ENCODE data around the gene PADI1.

The PADI1 gene

GRCh38 chr1:17277511-17278159 lies 72.7 kb downstream of the PADI1 start:
- DNase-seq (ENCODE audit: low spot score) = no peak
- TF ChIP-seq CTCF (IDR thresholded peaks at IDR 0.05; ENCODE audit: borderline replicate concordance, control extremely low read depth, extremely low read depth, insufficient read depth, missing control alignments) = no peak
- in situ Hi-C loops (cut with MboI; ENCODE audit: low sequenced_read_pairs, unreplicated experiment) = no loop called here

GRCh38 chr1:17278996-17279830 lies 74.3 kb downstream of the PADI1 start:
- in situ Hi-C loops (cut with MboI; ENCODE audit: low sequenced_read_pairs, unreplicated experiment) = no loop called here
- DNase-seq (ENCODE audit: low spot score) = no peak
- TF ChIP-seq CTCF (IDR thresholded peaks at IDR 0.05; ENCODE audit: borderline replicate concordance, control extremely low read depth, extremely low read depth, insufficient read depth, missing control alignments) = no peak

GRCh38 chr1:17280436-17280835 lies 75.5 kb downstream of the PADI1 start:
- in situ Hi-C loops (cut with MboI; ENCODE audit: low sequenced_read_pairs, unreplicated experiment) = no loop called here

GRCh38 chr1:17280894-17281293 lies 76.0 kb downstream of the PADI1 start:
- no peak for DNase-seq (ENCODE audit: low spot score)
- no peak for TF ChIP-seq CTCF (IDR thresholded peaks at IDR 0.05; ENCODE audit: borderline replicate concordance, control extremely low read depth, extremely low read depth, insufficient read depth, missing control alignments)
- in situ Hi-C loops (cut with MboI; ENCODE audit: low sequenced_read_pairs, unreplicated experiment) = no loop called here

More at GRCh38 chr1:17280436-17280835, 75.5 kb downstream of the PADI1 start:
- TF ChIP-seq CTCF (IDR thresholded peaks at IDR 0.05; ENCODE audit: borderline replicate concordance, control extremely low read depth, extremely low read depth, insufficient read depth, missing control alignments) = no peak
- no peak for DNase-seq (ENCODE audit: low spot score)

GRCh38 chr1:17281775-17282181 lies 76.8 kb downstream of the PADI1 start:
- no peak for DNase-seq (ENCODE audit: low spot score)

GRCh38 chr1:17282836-17283235 lies 77.9 kb downstream of the PADI1 start:
- no peak for TF ChIP-seq CTCF (IDR thresholded peaks at IDR 0.05; ENCODE audit: borderline replicate concordance, control extremely low read depth, extremely low read depth, insufficient read depth, missing control alignments)
- DNase-seq (ENCODE audit: low spot score) = no peak
- in situ Hi-C loops (cut with MboI; ENCODE audit: low sequenced_read_pairs, unreplicated experiment) = no loop called here

More at GRCh38 chr1:17281775-17282181, 76.8 kb downstream of the PADI1 start:
- TF ChIP-seq CTCF (IDR thresholded peaks at IDR 0.05; ENCODE audit: borderline replicate concordance, control extremely low read depth, extremely low read depth, insufficient read depth, missing control alignments) = no peak
- in situ Hi-C loops (cut with MboI; ENCODE audit: low sequenced_read_pairs, unreplicated experiment) = no loop called here

Measured in GM13976 (cell line).